A549 treated with GW870086 at 1 μM for 4 hours (cell line): ENCODE results near the gene MCM3AP. TPM values are rescaled to one million over a fixed set of nuclear protein-coding genes. Genes with fewer than 3 reads are reported as not detected.

Source experiments
- total RNA-seq: library from RNA; stranded (reverse); fragments of 200-300 nt; extraction: Qiagen RNA extraction; gene quantifications from 5 replicates; pipeline ENCODE4 v1.2.3, GENCODE V29; 2022; ENCODE audit warnings: low read depth

Gene MCM3AP
- total RNA-seq: 32.9 to 41.8 TPM (median 39.2 TPM) in 5 replicates

DNA sequence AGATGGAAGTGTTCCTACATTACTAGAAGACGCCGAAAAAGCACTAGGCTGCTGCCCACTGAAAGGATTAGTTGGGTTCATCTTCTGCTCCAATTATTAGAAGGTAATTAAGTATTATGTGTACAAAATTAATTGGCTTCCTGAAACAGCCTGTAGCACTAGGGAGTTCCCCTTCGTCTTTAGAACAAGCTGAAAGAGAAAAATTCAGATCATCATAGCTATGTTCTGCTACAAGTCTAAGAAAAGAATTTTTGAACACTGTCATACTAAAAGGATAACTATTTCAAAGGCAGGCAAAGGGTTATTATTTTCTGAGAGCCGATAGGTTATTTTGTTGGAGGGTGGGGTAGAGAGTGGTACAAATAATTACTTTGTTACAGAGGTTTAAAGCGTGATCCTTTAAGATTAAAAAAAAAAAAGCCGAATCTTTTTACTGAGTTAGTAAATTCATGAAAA lies at the start of gene MCM3AP:
Gene MCM3AP, minus strand, starts transcription at position 406 of the 456 bp plus-strand sequence. Its CDS starts 325 bp downstream, at position 81.

DNA sequence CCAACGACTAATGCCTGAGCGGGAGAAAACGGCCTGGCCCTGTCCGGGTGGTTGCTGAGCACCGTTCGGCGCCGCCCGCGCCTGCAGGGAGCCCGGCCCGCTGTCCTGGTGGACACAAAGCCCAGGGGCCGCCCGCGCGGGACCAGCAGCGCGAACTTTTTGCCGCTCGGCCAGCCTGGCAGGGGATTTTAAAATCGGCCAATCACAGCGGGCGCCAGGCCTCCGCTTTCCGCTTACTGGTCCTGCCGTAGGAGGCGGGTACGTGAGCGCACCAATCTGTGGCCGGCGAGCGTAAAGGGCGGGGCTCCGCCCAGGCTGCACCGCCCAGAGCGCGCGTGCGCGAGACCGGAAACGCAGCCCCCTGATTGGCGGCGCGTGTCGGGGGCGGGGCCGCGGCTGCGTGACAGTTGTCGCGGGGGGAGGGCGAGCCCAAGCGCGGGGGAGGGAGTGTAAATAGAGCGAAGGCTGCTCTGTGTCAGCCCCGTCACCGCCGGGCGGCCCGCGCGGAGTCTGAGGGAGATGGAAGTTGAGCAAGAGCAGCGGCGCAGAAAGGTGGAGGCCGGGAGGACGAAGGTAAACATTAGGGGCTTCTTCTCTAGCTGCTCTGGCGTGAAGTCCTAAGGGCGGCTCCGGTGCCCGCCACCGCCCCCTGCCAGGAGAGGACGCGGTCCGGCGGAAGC lies 38.4 kb upstream of the MCM3AP start, which contains the start of the genes C21orf58 and PCNT:
Gene C21orf58, minus strand, starts transcription at position 161 of the 680 bp plus-strand sequence. CDS start 1,132 bp downstream, outside the sequence.
Gene PCNT, plus strand, starts transcription at position 447 of the 680 bp plus-strand sequence. Its CDS starts 73 bp downstream, at position 520.

DNA sequence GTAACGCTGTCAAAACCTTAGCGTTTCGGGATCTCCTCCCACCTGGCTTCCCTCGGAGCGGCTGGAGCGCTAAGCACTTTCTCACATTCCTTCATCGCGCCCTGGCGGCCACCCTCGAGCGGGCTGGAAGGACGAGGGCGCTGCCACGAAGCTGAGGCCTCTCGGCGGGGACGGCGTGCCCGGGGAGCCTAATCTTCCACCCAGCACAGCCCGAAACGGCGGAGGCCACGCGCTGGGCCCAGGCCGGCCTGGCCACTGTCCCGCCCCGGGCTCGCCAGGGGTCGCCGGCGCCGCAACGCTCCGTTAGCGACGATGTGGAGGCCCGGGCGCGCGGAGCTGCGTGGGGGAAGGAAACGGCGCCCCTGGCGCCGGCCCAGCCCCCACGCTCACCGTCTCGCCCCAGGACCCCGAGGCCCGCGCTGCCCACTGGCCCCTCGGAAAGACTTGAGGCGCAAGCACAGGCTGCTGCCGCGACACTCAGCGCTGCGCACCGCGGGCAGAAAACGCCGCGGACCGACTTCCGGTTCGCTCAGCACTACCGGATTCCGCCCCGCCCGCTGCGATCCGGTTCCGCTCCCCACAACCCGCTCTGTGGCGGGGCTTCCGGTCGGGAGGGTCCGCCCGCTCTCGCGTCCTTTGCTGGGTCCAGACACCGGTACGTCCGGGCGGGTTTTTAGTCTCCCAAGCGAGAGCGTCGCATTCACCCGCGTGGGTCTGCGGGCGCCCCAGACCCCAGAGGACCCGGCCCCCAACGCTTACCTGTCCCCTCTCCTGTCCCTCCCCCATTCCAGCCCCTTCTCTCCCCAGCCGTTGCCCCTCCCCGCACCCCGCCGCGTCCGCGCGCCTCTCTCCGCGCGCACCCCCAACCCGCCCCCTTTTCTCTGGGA lies 593 bp upstream of the MCM3AP start, which contains the start of gene YBEY:
Gene YBEY, plus strand, starts transcription at position 582 of the 887 bp plus-strand sequence. CDS start 572 bp downstream, outside the sequence.

GRCh38 chr21:46228345-46229051 lies 56.9 kb downstream of the MCM3AP start, which contains the start of gene LSS:
TSS of gene LSS (minus strand) at chr21:46228774. CDS start at chr21:46228745, 29 bp downstream.

Other genes starting within 250 kb of the MCM3AP start
- 14.2 to 16.4 TPM (median 15.6 TPM) in 5 replicates for gene COL6A2, start 187.5 kb downstream of the MCM3AP start, total RNA-seq
- gene FTCD, start 130.0 kb downstream of the MCM3AP start, total RNA-seq: 0.09 TPM in 1 of 5 replicates, not detected in the others
- gene SPATC1L, start 101.2 kb downstream of the MCM3AP start, total RNA-seq: 0.15 to 0.34 TPM (median 0.22 TPM) in 4 of 5 replicates, not detected in the other
- gene LSS, start 56.8 kb downstream of the MCM3AP start, total RNA-seq: 11.1 to 15.6 TPM (median 14.3 TPM) in 5 replicates
- 26.1 to 30.1 TPM (median 27.1 TPM) in 5 replicates for gene YBEY, start 731 bp upstream of the MCM3AP start, total RNA-seq
- 3.5 to 4.6 TPM (median 4.2 TPM) in 5 replicates for gene C21orf58, start 38.3 kb upstream of the MCM3AP start, total RNA-seq
- 12.3 to 13.8 TPM (median 13.1 TPM) in 5 replicates for gene PCNT, start 38.5 kb upstream of the MCM3AP start, total RNA-seq
- 9.5 to 13.2 TPM (median 11.5 TPM) in 5 replicates for gene DIP2A, start 173.3 kb upstream of the MCM3AP start, total RNA-seq